ENCODE data around the gene NINJ2.

Gene NINJ2

GRCh38 chr12:546920-547845 lies 116.1 kb downstream of the NINJ2 start:
- Histone ChIP-seq H3K36me3 (ENCODE audit: insufficient read depth, low read length) (no peaks in the 10 kb centered on the region), H2AFZ (ENCODE audit: low read length, unreplicated experiment) (no peak overlapping the region), H3K27me3 (ENCODE audit: insufficient read depth, low read length) (peaks cover 33% of the 10 kb centered on the region), H3K4me1 (ENCODE audit: control insufficient read depth, insufficient read depth, low read length, unreplicated experiment) (no peaks in the 10 kb centered on the region), H3K27ac (ENCODE audit: low read depth, low read length) (no peak overlapping the region), H3K4me3 (ENCODE audit: low read depth, low read length) (0 out of 2 replicates have a peak overlapping the region, but pooled peaks have one; percentile 40), H3K79me2 (ENCODE audit: control insufficient read depth, insufficient read depth, low read length, unreplicated experiment) (no peaks in the 10 kb centered on the region)

GRCh38 chr12:546265-546919 lies 116.9 kb downstream of the NINJ2 start:
- Histone ChIP-seq H3K36me3 (ENCODE audit: insufficient read depth, low read length) (no peaks in the 10 kb centered on the region), H3K4me1 (ENCODE audit: control insufficient read depth, insufficient read depth, low read length, unreplicated experiment) (no peaks in the 10 kb centered on the region), H3K4me3 (ENCODE audit: low read depth, low read length) (no peak overlapping the region), H2AFZ (ENCODE audit: low read length, unreplicated experiment) (no peak overlapping the region), H3K27me3 (ENCODE audit: insufficient read depth, low read length) (peaks cover 28% of the 10 kb centered on the region), H3K27ac (ENCODE audit: low read depth, low read length) (no peak overlapping the region), H3K79me2 (ENCODE audit: control insufficient read depth, insufficient read depth, low read length, unreplicated experiment) (no peaks in the 10 kb centered on the region)

GRCh38 chr12:545835-546234 lies 117.4 kb downstream of the NINJ2 start:
- no peaks in the 10 kb centered on the region for H3K79me2 ChIP-seq (ENCODE audit: control insufficient read depth, insufficient read depth, low read length, unreplicated experiment)
- no peaks in the 10 kb centered on the region for H3K4me1 ChIP-seq (ENCODE audit: control insufficient read depth, insufficient read depth, low read length, unreplicated experiment)
- no peak overlapping the region for H3K4me3 ChIP-seq (ENCODE audit: low read depth, low read length)
- H2AFZ ChIP-seq (ENCODE audit: low read length, unreplicated experiment) = no peak overlapping the region
- H3K36me3 ChIP-seq (ENCODE audit: insufficient read depth, low read length) = no peaks in the 10 kb centered on the region
- no peak overlapping the region for H3K27ac ChIP-seq (ENCODE audit: low read depth, low read length)
- peaks cover 23% of the 10 kb centered on the region for H3K27me3 ChIP-seq (ENCODE audit: insufficient read depth, low read length)

- H3K27ac ChIP-seq (ENCODE audit: low read depth, low read length) = no peak overlapping the region
- H3K36me3 ChIP-seq (ENCODE audit: insufficient read depth, low read length) = no peaks in the 10 kb centered on the region
- H3K27me3 ChIP-seq (ENCODE audit: insufficient read depth, low read length) = peaks cover 18% of the 10 kb centered on the region
- no peaks in the 10 kb centered on the region for H3K79me2 ChIP-seq (ENCODE audit: control insufficient read depth, insufficient read depth, low read length, unreplicated experiment)
- H3K4me1 ChIP-seq (ENCODE audit: control insufficient read depth, insufficient read depth, low read length, unreplicated experiment) = no peaks in the 10 kb centered on the region
- H3K4me3 ChIP-seq (ENCODE audit: low read depth, low read length) = no peak overlapping the region
- H2AFZ ChIP-seq (ENCODE audit: low read length, unreplicated experiment) = no peak overlapping the region
Measured at GRCh38 chr12:544941-545635, 118.2 kb downstream of the NINJ2 start.

- Histone ChIP-seq H2AFZ (ENCODE audit: low read length, unreplicated experiment) (no peak overlapping the region), H3K4me3 (ENCODE audit: low read depth, low read length) (no peak overlapping the region), H3K36me3 (ENCODE audit: insufficient read depth, low read length) (no peaks in the 10 kb centered on the region), H3K27ac (ENCODE audit: low read depth, low read length) (no peak overlapping the region), H3K4me1 (ENCODE audit: control insufficient read depth, insufficient read depth, low read length, unreplicated experiment) (peaks cover 1% of the 10 kb centered on the region), H3K27me3 (ENCODE audit: insufficient read depth, low read length) (peaks cover 18% of the 10 kb centered on the region), H3K79me2 (ENCODE audit: control insufficient read depth, insufficient read depth, low read length, unreplicated experiment) (no peaks in the 10 kb centered on the region)
Measured at GRCh38 chr12:544142-544541, 119.1 kb downstream of the NINJ2 start.

- no peaks in the 10 kb centered on the region for H3K79me2 ChIP-seq (ENCODE audit: control insufficient read depth, insufficient read depth, low read length, unreplicated experiment)
- no peaks in the 10 kb centered on the region for H3K36me3 ChIP-seq (ENCODE audit: insufficient read depth, low read length)
- H3K27ac ChIP-seq (ENCODE audit: low read depth, low read length) = no peak overlapping the region
- no peak overlapping the region for H2AFZ ChIP-seq (ENCODE audit: low read length, unreplicated experiment)
- no peak overlapping the region for H3K4me3 ChIP-seq (ENCODE audit: low read depth, low read length)
- peaks cover 18% of the 10 kb centered on the region for H3K27me3 ChIP-seq (ENCODE audit: insufficient read depth, low read length)
- peaks cover 8% of the 10 kb centered on the region for H3K4me1 ChIP-seq (ENCODE audit: control insufficient read depth, insufficient read depth, low read length, unreplicated experiment)
Measured at GRCh38 chr12:543114-543451, 120.2 kb downstream of the NINJ2 start.

GRCh38 chr12:542395-543113 lies 120.7 kb downstream of the NINJ2 start:
- Histone ChIP-seq H3K27ac (ENCODE audit: low read depth, low read length) (no peak overlapping the region), H3K4me1 (ENCODE audit: control insufficient read depth, insufficient read depth, low read length, unreplicated experiment) (peaks cover 8% of the 10 kb centered on the region), H3K79me2 (ENCODE audit: control insufficient read depth, insufficient read depth, low read length, unreplicated experiment) (no peaks in the 10 kb centered on the region), H2AFZ (ENCODE audit: low read length, unreplicated experiment) (no peak overlapping the region), H3K27me3 (ENCODE audit: insufficient read depth, low read length) (peaks cover 18% of the 10 kb centered on the region), H3K36me3 (ENCODE audit: insufficient read depth, low read length) (no peaks in the 10 kb centered on the region), H3K4me3 (ENCODE audit: low read depth, low read length) (no peak overlapping the region)

GRCh38 chr12:541676-542324 lies 121.4 kb downstream of the NINJ2 start:
- Histone ChIP-seq H2AFZ (ENCODE audit: low read length, unreplicated experiment) (no peak overlapping the region), H3K4me3 (ENCODE audit: low read depth, low read length) (no peak overlapping the region), H3K27me3 (ENCODE audit: insufficient read depth, low read length) (peaks cover 18% of the 10 kb centered on the region), H3K79me2 (ENCODE audit: control insufficient read depth, insufficient read depth, low read length, unreplicated experiment) (no peaks in the 10 kb centered on the region), H3K4me1 (ENCODE audit: control insufficient read depth, insufficient read depth, low read length, unreplicated experiment) (peaks cover 8% of the 10 kb centered on the region), H3K27ac (ENCODE audit: low read depth, low read length) (no peak overlapping the region), H3K36me3 (ENCODE audit: insufficient read depth, low read length) (no peaks in the 10 kb centered on the region)

GRCh38 chr12:539540-540310 lies 123.5 kb downstream of the NINJ2 start:
- H3K36me3 ChIP-seq (ENCODE audit: insufficient read depth, low read length) = no peaks in the 10 kb centered on the region
- no peak overlapping the region for H3K4me3 ChIP-seq (ENCODE audit: low read depth, low read length)
- H3K79me2 ChIP-seq (ENCODE audit: control insufficient read depth, insufficient read depth, low read length, unreplicated experiment) = no peaks in the 10 kb centered on the region
- no peak overlapping the region for H2AFZ ChIP-seq (ENCODE audit: low read length, unreplicated experiment)
- H3K4me1 ChIP-seq (ENCODE audit: control insufficient read depth, insufficient read depth, low read length, unreplicated experiment) = peaks cover 8% of the 10 kb centered on the region
- H3K27me3 ChIP-seq (ENCODE audit: insufficient read depth, low read length) = peaks cover 15% of the 10 kb centered on the region; the same call in 1 of the 2 replicates
- H3K27ac ChIP-seq (ENCODE audit: low read depth, low read length) = no peak overlapping the region
